ENCODE measurements around the gene NEB. TPM values are rescaled to one million over a fixed set of nuclear protein-coding genes. Genes with fewer than 3 reads are reported as not detected.

Gene NEB
- total and polyA plus RNA-seq, 7 donors: 796 to 7,790 (median 2,020) TPM

DNA sequence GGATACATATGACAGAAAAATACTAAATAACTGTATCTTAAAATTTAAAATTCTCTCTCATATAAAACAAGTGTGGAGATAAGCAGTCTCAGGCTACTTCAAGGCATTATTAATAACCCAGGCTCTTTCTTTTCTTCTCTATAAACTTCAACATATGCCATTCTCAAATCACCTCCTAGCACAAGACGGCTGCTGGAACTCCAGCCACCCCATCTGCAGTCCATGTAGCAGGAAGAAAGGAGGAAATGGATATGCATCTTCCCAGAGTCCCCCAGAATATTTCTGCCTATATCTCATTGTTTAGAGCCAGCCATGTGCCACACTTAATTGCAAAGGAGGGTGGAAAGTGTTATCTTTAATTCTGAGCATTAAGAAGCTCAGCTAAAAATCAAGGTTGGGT is 35.3 kb upstream of the NEB start:
- WGBS, 3 donors: 98 to 100% (median 100%) methylated on average over 1 of the region's 1 CpG
- Histone ChIP-seq H3K27me3 (ENCODE audit: insufficient read depth in 3 of 3, low read length in 2 of 3) (no peaks in the 10 kb centered on the region), H3K4me3 (no peak overlapping the region), H3K9me3 (no peaks in the 10 kb centered on the region), H3K27ac (peak overlapping the region; percentile 82), H3K4me1 (peaks cover 67% of the 10 kb centered on the region), H3K36me3 (ENCODE audit: insufficient read depth in 1 of 2, low read depth in 1 of 2) (no peaks in the 10 kb centered on the region)
- intact Hi-C loops (cut with DNase I): loop anchor here in 1 of 2 donors (5.0 kb wide), 1 partner anchor 42 kb away; no protein-coding TSS in a partner anchor
- ATAC-seq (no peak), DNase-seq (no peak)
- TF ChIP-seq, protein P1, sequence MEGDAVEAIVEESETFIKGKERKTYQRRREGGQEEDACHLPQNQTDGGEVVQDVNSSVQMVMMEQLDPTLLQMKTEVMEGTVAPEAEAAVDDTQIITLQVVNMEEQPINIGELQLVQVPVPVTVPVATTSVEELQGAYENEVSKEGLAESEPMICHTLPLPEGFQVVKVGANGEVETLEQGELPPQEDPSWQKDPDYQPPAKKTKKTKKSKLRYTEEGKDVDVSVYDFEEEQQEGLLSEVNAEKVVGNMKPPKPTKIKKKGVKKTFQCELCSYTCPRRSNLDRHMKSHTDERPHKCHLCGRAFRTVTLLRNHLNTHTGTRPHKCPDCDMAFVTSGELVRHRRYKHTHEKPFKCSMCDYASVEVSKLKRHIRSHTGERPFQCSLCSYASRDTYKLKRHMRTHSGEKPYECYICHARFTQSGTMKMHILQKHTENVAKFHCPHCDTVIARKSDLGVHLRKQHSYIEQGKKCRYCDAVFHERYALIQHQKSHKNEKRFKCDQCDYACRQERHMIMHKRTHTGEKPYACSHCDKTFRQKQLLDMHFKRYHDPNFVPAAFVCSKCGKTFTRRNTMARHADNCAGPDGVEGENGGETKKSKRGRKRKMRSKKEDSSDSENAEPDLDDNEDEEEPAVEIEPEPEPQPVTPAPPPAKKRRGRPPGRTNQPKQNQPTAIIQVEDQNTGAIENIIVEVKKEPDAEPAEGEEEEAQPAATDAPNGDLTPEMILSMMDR (IDR thresholded peaks at IDR 0.05): no peak

DNA sequence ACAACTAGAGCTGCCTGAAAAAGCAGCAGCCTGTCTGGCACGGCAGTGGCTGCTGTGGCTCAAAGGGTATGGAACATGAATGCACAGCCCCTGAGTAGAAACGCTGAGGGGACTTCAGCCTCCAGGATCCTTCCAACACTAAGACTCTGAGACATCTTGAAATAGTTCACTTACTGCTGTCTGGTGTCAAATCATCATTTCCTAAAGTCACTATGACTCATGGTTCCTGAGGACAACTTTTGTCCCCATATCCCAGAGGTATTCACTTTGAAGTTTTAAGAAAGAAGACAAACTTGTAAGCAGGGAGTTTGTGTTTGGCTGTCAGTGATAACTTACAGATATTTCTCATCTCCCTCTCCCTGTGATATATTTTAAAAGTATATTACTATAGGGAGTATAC is 33.3 kb upstream of the NEB start:
- Histone ChIP-seq H3K9me3 (no peaks in the 10 kb centered on the region), H3K27me3 (ENCODE audit: insufficient read depth in 3 of 3, low read length in 2 of 3) (no peaks in the 10 kb centered on the region), H3K4me1 (peaks cover 52% of the 10 kb centered on the region), H3K4me3 (no peak overlapping the region), H3K27ac (peak overlapping the region; percentile 83), H3K36me3 (ENCODE audit: insufficient read depth in 1 of 2, low read depth in 1 of 2) (no peaks in the 10 kb centered on the region)
- TF ChIP-seq, protein P1 (IDR thresholded peaks at IDR 0.05): no peak
- intact Hi-C loops (cut with DNase I): no loop called here
- peak in 3 of 4 donors; percentile 6 to 21 (median 16) for ATAC-seq
- 13 to 32% (median 16%) methylated on average over 2 of the region's 2 CpGs for WGBS, 3 donors
- no peak for DNase-seq

DNA sequence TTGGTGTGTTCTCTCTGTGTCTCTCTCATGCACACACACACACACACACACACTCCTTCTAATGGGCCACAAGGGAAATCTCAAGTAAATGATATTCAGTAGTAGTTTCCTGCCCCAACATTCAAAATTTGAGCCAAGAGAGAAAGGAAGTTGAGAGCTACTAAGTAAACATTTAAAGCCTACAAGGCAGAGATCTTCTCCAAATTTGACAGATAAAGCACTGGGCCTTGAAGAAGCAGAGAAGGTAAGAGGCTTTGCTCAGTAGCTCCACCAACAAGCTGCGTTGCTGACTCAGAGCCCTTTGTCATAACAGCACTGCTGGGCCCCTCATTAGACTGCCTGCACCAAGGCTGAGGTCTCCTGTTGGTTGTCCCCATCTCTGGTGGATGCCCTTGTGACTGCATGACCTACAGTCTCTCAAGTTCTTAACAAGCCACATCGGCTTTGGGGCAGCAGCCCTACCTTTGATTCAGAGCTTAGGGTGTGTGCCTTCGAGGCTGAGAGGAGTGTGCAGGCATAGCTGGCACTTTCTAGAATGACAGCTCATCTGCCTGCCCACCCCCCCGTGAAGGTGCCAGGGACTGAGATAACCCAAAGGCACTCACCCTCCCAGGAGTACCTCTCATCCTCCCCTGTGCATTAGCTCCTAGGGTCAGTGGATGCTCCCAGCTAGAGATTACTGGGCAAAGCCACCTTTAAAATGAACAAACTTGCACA is 32.3 kb upstream of the NEB start:
- DNase-seq: no peak
- Histone ChIP-seq H3K9me3 (no peaks in the 10 kb centered on the region), H3K4me1 (peaks cover 47% of the 10 kb centered on the region), H3K27ac (peak overlapping the region; percentile 83), H3K27me3 (ENCODE audit: insufficient read depth in 3 of 3, low read length in 2 of 3) (no peaks in the 10 kb centered on the region), H3K4me3 (no peak overlapping the region), H3K36me3 (ENCODE audit: insufficient read depth in 1 of 2, low read depth in 1 of 2) (no peaks in the 10 kb centered on the region)
- ATAC-seq: no peak
- WGBS, 3 donors: 65 to 77% (median 65%) methylated on average over 4 of the region's 4 CpGs
- intact Hi-C loops (cut with DNase I): no loop called here
- TF ChIP-seq, protein P1 (IDR thresholded peaks at IDR 0.05): no peak

DNA sequence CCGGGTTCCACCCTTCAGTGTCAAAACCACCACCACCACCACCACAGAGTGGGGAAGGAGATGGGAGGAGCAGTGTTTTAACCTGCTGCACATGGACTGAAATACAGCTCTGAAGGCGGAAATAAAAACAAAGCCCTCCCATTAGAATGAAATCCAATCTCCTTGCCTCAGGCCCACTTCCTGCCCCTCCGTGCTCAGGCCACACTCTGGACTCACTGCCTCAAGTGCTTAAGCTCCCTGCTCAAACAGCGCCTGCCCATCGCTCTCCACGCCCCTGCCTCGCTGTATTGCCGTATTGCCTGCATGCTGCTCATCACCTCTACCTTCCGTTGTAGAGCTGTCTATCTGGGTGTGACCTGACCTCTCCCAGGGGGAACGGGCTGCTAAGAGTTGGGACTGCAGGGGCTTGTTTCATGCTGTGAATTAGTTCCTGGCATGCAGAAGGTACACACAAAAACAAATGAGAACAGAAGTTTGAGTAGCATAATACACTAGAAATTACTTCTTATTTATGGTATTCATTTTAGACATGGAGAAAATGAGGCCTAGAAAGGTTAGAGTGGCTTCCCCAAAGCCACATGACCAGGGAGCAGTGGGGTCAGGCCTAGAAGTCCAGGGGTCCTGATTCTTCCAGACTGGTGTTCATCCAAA is 31.6 kb upstream of the NEB start:
- Histone ChIP-seq H3K27ac (peak overlapping the region; percentile 83), H3K9me3 (no peaks in the 10 kb centered on the region), H3K4me3 (no peak overlapping the region), H3K4me1 (peaks cover 44% of the 10 kb centered on the region), H3K36me3 (ENCODE audit: insufficient read depth in 1 of 2, low read depth in 1 of 2) (no peaks in the 10 kb centered on the region), H3K27me3 (ENCODE audit: insufficient read depth in 3 of 3, low read length in 2 of 3) (no peaks in the 10 kb centered on the region)
- ATAC-seq (no peak), DNase-seq (no peak)
- TF ChIP-seq, protein P1 (IDR thresholded peaks at IDR 0.05): no peak
- 70 to 80% (median 77%) methylated on average over 10 of the region's 10 CpGs for WGBS, 3 donors
- intact Hi-C loops (cut with DNase I): no loop called here

Data from psoas muscle (tissue), 8 donors.